Muscle of leg (tissue), 11 donors: ENCODE measurements around the gene ACACB. TPM values are rescaled to one million over a fixed set of nuclear protein-coding genes. Genes with fewer than 3 reads are reported as not detected.

Experiments
- DNase-seq: peaks from one replicate; pipeline ENCODE4 v3.0.0; 2013
- H3K27ac ChIP-seq: one replicate; pipeline ENCODE4 v1.5.1; 2013; ENCODE audit warnings: mild to moderate bottlenecking, low read length, control low read depth
- H3K27me3 ChIP-seq: one replicate; pipeline ENCODE4 v1.6.1; 2013; ENCODE audit warnings: low read length; ENCODE audit not compliant: control insufficient read depth, insufficient read depth
- H3K36me3 ChIP-seq: one replicate; pipeline ENCODE4 v1.6.1; 2013; ENCODE audit warnings: low read length; ENCODE audit not compliant: control insufficient read depth, insufficient read depth
- H3K4me1 ChIP-seq: one replicate; pipeline ENCODE4 v1.6.1; 2013; ENCODE audit warnings: low read length; ENCODE audit not compliant: control insufficient read depth, insufficient read depth
- H3K4me3 ChIP-seq: one replicate; pipeline ENCODE4 v1.5.1; 2013; ENCODE audit warnings: low read length, control low read depth
- H3K9me3 ChIP-seq: replicated peaks from 2 replicates; pipeline ENCODE4 v1.6.1; 2013; ENCODE audit warnings: low read depth, low read length; ENCODE audit not compliant: control insufficient read depth
- WGBS: methylation state at CpG from one replicate; pipeline ENCODE4 v1.1.5; 2013; ENCODE audit warnings: missing lambda C conversion rate; ENCODE audit not compliant: insufficient coverage; 5-methylcytosine and 5-hydroxymethylcytosine counted together
- polyA plus RNA-seq, 8 donors: library from polyadenylated mRNA; unstranded; fragments of 120-200 nt; gene quantifications; one replicate each; pipeline versions ENCODE4 v1.2.1 to v1.2.3, GENCODE V29; 2013; ENCODE audit warnings: inconsistent platforms in 1 of 8, low replicate concordance in 1 of 8; ENCODE audit not compliant: insufficient read length in 8 of 8, insufficient read depth in 1 of 8
- total RNA-seq: library from RNA; stranded (reverse); fragments of 120-200 nt; gene quantifications from one replicate; pipeline ENCODE4 v1.2.4, GENCODE V29; 2013

The ACACB gene
- total and polyA plus RNA-seq, 9 donors = 6.4 to 10.4 (median 7.9) TPM

- no peak overlapping the region for H3K4me3 ChIP-seq
- no peaks in the 10 kb centered on the region for H3K9me3 ChIP-seq
- DNase-seq = no peak
- no peak overlapping the region for H3K27ac ChIP-seq
- H3K27me3 ChIP-seq = no peaks in the 10 kb centered on the region
- H3K4me1 ChIP-seq = peaks cover 17% of the 10 kb centered on the region
- 86% methylated on average over 13 of the region's 17 CpGs for WGBS
- H3K36me3 ChIP-seq = no peaks in the 10 kb centered on the region
Observed at GRCh38 chr12:109281452-109281851, 165.1 kb downstream of the ACACB start.

GRCh38 chr12:109284392-109284791, 168.0 kb downstream of the ACACB start:
- no peak for DNase-seq
- H3K27me3 ChIP-seq = no peaks in the 10 kb centered on the region
- no peak overlapping the region for H3K27ac ChIP-seq
- no peak overlapping the region for H3K4me3 ChIP-seq
- 92% methylated on average over 12 of the region's 20 CpGs for WGBS
- no peaks in the 10 kb centered on the region for H3K9me3 ChIP-seq
- no peaks in the 10 kb centered on the region for H3K4me1 ChIP-seq
- no peaks in the 10 kb centered on the region for H3K36me3 ChIP-seq

DNA sequence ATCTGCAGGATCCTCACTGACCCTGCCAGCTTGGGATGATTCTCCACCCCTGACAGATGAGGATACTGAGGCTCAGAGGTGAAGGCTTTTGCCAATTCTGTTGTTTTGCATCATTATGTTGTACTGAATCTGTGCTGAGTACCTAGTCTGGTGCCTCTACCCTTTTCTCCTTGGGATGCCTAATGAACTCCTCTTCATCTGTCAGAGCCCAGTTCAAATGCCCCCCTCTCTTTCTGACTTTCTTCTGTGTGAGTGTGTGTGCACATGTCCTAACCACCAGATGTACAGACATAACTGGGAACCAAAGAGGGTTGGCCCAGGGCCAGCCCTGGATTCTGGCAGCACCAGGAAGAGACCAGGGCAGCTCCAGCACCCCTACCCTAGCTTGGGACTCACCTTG, 169.9 kb downstream of the ACACB start:
- no peaks in the 10 kb centered on the region for H3K36me3 ChIP-seq
- no peak for DNase-seq
- H3K9me3 ChIP-seq = no peaks in the 10 kb centered on the region
- H3K27me3 ChIP-seq = peaks cover 5% of the 10 kb centered on the region
- H3K4me3 ChIP-seq = no peak overlapping the region
- no peak overlapping the region for H3K27ac ChIP-seq
- H3K4me1 ChIP-seq = peaks cover 8% of the 10 kb centered on the region

GRCh38 chr12:109286652-109287051, 170.3 kb downstream of the ACACB start:
- H3K4me1 ChIP-seq = peaks cover 12% of the 10 kb centered on the region
- H3K27ac ChIP-seq = no peak overlapping the region
- WGBS = 70% methylated on average over 3 of the region's 4 CpGs
- no peaks in the 10 kb centered on the region for H3K9me3 ChIP-seq
- peaks cover 6% of the 10 kb centered on the region for H3K27me3 ChIP-seq
- no peaks in the 10 kb centered on the region for H3K36me3 ChIP-seq
- H3K4me3 ChIP-seq = no peak overlapping the region
- no peak for DNase-seq

- Histone ChIP-seq H3K27me3 (peaks cover 10% of the 10 kb centered on the region), H3K4me1 (peaks cover 17% of the 10 kb centered on the region), H3K27ac (no peak overlapping the region), H3K9me3 (no peaks in the 10 kb centered on the region), H3K4me3 (no peak overlapping the region), H3K36me3 (no peaks in the 10 kb centered on the region)
- WGBS = 56% methylated on average over 3 of the region's 7 CpGs
- DNase-seq = no peak
Observed at GRCh38 chr12:109287181-109287580, 170.8 kb downstream of the ACACB start.

DNA sequence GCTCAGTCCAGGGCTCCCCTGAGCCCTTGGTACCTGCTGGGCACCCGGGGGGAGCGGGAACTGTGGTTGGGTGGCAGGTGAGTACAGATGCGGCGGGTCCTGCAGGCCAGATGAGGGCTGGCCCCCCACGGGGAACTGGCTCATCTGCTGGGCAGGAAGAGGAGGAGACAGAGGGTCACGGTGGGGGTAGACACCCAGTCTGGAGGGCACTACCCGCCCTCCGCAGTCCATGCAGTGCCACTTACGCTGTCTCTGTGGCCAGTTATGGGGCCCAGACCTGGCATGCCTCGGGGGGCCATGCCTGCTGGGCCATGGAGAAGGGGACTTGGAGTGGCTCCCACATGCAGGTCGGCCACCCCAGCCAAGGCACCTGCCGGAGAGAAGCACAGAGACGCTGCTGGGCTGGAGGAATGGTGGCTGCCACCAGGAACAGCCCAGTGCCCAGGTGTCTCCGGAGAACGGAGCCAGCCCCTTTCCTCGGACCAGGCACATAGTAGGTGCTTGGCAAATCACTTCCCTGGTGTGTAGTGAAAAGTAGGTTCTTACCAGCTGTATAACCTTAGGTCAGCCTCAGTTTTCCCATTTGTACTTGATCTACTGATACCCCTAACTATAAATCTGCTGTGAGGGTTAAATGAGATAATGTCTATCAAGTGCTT, 171.6 kb downstream of the ACACB start:
- no peaks in the 10 kb centered on the region for H3K9me3 ChIP-seq
- peaks cover 18% of the 10 kb centered on the region for H3K4me1 ChIP-seq
- no peak for DNase-seq
- 88% methylated on average over 15 of the region's 16 CpGs for WGBS
- H3K27ac ChIP-seq = no peak overlapping the region
- H3K4me3 ChIP-seq = no peak overlapping the region
- H3K36me3 ChIP-seq = no peaks in the 10 kb centered on the region
- peaks cover 10% of the 10 kb centered on the region for H3K27me3 ChIP-seq

DNA sequence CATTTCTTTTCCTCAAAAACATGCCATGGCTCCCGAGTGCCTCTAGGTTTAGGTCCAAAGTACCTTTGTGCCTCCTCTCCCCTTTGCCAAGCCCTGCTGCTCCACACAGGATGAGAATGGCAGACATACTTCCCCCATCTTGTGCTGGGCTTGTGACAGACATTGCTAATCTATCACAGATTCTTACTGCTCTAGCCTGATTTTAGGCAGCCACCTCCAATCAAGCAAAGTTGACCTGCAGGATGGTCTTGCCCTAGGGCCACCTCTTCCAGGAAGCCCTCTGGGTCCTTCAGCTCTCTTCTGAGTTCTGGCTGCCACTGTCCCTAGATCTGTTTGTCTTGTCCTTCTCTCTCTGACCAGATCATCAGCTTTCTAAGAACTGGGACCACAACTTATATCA, 172.2 kb downstream of the ACACB start:
- Histone ChIP-seq H3K27ac (no peak overlapping the region), H3K4me1 (peaks cover 18% of the 10 kb centered on the region), H3K9me3 (no peaks in the 10 kb centered on the region), H3K27me3 (peaks cover 10% of the 10 kb centered on the region), H3K4me3 (no peak overlapping the region), H3K36me3 (no peaks in the 10 kb centered on the region)
- no peak for DNase-seq
- WGBS = 64% methylated on average over 1 of the region's 1 CpG

- H3K36me3 ChIP-seq = no peaks in the 10 kb centered on the region
- peaks cover 10% of the 10 kb centered on the region for H3K27me3 ChIP-seq
- no peak overlapping the region for H3K4me3 ChIP-seq
- no CpG with 5 or more reads among the region's 4 CpGs for WGBS
- no peak overlapping the region for H3K27ac ChIP-seq
- H3K9me3 ChIP-seq = no peaks in the 10 kb centered on the region
- DNase-seq = no peak
- H3K4me1 ChIP-seq = peaks cover 18% of the 10 kb centered on the region
Observed at GRCh38 chr12:109289004-109289403, 172.6 kb downstream of the ACACB start.

DNA sequence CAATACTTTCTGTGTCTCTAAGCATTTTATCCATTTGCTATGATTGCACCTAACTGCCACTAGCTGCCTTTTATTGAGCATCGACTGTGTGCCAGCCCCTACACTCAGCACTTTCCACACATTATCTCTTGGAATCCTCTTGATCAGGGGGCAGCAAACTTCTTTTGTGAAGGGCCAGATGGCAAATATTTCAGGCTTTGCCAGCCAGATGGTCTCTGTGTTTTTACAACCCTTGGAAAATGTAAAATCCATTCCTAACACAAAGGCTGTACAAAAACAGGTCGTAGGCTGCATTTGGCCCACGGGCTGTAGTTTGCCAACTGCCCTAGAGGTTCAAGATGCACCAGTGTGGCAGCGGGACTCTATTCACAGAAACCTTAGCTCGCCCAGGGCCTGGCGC, 173.2 kb downstream of the ACACB start:
- Histone ChIP-seq H3K27me3 (peaks cover 10% of the 10 kb centered on the region), H3K4me1 (peaks cover 18% of the 10 kb centered on the region), H3K4me3 (no peak overlapping the region), H3K36me3 (no peaks in the 10 kb centered on the region), H3K27ac (no peak overlapping the region), H3K9me3 (no peaks in the 10 kb centered on the region)
- no peak for DNase-seq
- 34% methylated on average over 3 of the region's 6 CpGs for WGBS

- Histone ChIP-seq H3K27ac (no peak overlapping the region), H3K9me3 (no peaks in the 10 kb centered on the region), H3K36me3 (no peaks in the 10 kb centered on the region), H3K4me3 (no peak overlapping the region), H3K4me1 (peaks cover 18% of the 10 kb centered on the region), H3K27me3 (peaks cover 10% of the 10 kb centered on the region)
- WGBS = 86% methylated on average over 18 of the region's 18 CpGs
- DNase-seq = no peak
Observed at GRCh38 chr12:109290061-109290460, 173.7 kb downstream of the ACACB start.

DNA sequence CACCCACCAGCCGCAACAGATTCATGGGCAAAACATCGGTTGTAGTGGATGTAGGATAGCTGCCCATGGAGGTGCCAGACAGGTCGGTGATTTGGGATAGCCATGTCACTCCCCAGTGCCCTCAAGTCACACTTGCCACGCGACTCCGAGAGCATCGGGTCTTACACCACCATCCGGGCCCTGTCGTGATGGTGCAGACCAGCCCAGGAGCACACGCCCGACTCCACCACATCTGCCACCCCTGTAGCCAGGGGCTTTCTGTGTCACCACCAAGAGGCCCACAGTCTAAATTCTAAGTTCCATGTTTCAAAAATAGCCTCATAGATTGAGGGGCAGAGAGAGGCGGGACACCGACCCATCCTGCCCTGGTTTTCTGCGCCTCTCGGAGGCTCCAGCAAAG, 174.7 kb downstream of the ACACB start:
- Histone ChIP-seq H3K36me3 (no peaks in the 10 kb centered on the region), H3K27me3 (peaks cover 10% of the 10 kb centered on the region), H3K9me3 (no peaks in the 10 kb centered on the region), H3K4me3 (peak overlapping the region; percentile 27), H3K27ac (peak overlapping the region; percentile 71), H3K4me1 (peaks cover 18% of the 10 kb centered on the region)
- no peak for DNase-seq
- 25% methylated on average over 12 of the region's 15 CpGs for WGBS
